ENCODE data around the gene GPR89B.
"Not testable (repeated sequence)": the region's sequence is repeated elsewhere in the genome, so short reads cannot be mapped to it uniquely, and the experiment has no call there.

Gene GPR89B

DNA sequence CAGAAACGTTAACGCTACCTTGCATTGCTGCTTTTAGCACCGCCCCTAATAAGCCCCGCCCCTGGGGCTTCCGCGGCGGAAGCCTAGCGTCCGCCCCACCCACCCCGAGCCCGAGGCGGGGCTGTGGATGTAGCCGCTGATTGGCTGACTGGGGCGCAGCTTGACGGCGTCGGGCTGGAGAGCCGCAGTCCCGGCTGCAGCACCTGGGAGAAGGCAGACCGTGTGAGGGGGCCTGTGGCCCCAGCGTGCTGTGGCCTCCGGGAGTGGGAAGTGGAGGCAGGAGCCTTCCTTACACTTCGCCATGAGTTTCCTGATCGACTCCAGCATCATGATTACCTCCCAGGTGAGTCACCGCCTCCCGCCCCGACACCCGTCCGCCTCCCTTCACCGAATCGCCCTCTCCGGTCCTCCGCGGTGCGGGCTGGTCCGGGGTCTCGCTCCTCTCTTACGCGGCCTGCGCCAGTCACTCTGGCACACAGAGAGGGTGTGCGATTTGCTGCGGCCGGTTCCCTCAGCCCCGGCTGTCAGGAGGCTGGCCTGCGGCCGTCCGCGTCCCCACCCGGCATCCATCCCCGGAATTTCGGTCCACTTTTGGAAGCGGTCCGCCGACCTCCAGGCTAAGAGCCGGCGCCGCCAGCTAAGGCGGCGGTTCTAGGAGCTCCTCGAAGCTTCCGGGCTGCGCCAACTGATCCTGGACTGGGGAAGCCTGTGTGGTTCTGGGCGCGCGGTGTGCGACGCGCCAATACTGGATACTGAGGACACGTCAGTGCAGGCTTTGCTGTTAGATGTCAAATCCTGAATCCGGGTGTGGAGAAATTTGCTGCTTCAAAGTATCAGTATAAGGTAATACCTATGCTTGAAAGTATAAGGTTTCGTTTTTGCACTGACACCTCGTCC is at the start of gene GPR89B:
TSS of gene GPR89B (plus strand) at position 185 of the 897 bp plus-strand sequence. CDS start at position 302, 117 bp downstream.
- peak; percentile 88 for DNase-seq (ENCODE audit: low spot score)

DNA sequence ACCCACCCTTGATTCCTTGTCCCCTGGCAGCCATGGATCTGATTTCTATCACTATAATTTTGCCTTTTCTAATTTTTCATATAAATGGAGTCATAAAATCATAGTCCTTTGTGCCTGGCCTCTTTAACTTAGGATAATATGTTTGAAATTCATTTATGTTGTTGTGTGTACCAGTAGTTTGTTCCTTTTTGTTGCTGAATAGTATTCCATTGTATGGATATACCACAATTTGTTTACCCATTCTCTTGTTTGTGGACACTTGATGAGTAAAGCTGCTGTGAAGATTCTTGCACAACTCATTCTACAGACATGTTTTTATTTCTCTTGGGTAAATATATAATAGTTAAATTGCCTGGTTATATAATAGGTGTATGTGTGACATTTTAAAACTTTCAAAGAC is 48.3 kb upstream of the GPR89B start:
- no peak for DNase-seq (ENCODE audit: low spot score)

DNA sequence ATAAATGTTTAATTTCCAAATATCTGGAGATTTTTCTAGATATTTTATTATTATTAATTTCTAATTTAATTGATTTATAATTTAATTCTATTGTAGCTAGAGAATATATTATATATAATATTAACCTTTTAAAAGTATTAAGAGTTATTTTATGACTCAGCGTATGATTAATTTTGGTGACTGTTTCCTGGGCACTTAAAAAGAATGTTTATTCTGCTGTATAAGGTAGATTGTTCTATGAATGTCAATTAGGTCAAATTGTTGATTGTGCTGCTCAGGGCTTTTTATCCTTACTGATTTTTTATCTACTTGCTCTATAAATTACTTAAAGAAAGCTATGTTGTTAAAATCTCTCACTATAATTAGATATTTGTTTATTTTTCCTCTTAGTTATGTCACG is 45.7 kb upstream of the GPR89B start:
- no peak for DNase-seq (ENCODE audit: low spot score)

DNA sequence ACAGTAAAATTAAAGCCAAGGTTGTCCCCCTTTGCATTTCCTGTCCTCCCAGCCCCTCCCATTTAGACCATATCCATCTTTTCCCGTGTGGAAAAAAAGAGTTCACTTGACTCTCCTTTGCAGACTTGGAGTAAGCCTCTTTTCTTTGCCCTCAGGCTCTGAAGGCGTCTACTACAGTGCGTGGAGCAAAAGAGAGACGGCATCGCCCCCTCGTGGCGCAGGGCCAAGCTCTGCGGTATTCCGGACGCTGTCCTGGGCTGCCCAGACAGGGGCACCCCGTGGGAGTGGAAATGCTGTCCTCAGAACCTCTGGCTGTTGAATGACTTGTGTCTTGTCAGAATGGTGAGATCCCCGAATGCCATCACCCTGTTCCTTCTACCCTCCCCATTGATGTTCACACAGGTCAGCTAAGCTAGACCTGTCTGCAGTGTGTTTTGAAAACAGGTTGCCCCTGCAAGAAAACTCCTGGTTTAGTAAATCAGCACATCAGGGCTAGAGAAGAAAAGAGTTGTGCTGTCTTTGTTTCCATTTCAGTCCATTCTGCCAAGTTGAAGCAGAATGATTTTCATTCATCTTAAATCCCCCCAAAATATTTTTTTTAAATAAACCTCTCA is 37.9 kb upstream of the GPR89B start:
- peak; percentile 49 for DNase-seq (ENCODE audit: low spot score)

DNA sequence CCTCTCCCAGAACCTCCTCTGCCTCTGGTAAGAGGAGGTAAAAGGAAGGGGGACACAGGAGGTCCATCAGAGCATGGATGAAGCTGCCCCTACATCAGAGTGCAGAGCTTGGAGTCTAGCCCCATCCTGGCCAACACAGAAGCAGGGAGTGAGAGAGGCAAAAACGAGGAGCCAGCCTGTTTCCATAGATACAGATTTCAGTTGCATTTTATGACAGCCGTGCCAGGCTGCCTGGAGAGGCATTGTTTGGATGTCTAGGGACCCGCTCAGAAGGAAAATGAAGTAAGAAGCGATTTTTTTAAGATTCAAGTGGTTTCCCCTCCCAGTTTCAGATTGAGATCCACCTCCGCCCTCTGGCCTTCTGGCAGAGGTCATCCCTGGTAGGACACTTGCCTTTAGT is 37.1 kb upstream of the GPR89B start:
- DNase-seq (ENCODE audit: low spot score), result no peak

DNA sequence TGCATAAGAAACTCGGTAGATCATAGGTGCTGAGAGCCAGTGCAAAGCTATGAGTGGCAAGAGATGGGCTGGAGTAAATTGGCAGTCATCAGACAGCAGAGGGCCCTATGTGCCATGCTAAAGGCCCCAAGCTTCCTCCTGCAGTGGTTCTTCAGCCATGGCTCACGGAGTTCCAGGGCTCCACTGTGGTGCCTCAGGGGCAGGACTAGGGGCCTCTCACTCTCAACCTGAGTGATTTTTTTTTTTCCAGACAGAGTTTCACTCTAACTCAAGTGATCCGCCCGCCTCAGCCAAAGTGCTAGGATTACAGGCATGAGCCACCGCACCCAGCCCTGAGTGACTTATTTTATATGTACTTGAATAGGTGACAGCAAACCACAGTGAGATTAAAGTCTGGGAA is 36.0 kb upstream of the GPR89B start:
- DNase-seq (ENCODE audit: low spot score), result no peak

DNA sequence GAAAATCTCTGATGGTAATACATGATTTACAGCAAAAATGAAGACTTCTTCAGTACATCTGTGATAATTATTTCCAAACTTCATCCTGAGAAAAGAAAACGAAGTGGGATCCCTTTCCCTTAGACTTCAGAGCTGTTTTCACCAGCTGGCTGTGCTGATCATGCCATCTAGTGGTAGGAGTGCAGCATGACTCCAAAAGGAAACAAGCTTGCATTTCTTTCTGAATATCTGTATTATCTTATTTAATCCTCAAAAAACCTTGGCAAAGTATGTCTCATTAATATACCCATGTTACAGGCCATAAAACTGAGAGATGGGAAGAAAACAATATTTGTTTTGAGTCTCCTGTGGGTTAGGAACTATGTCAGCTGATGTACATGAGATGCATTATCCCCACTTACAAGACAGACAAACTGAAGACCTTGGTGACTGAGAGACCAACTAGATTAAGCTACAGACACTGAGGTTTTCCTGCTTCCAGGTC is 35.4 kb upstream of the GPR89B start:
- peak; percentile 53 for DNase-seq (ENCODE audit: low spot score)

DNA sequence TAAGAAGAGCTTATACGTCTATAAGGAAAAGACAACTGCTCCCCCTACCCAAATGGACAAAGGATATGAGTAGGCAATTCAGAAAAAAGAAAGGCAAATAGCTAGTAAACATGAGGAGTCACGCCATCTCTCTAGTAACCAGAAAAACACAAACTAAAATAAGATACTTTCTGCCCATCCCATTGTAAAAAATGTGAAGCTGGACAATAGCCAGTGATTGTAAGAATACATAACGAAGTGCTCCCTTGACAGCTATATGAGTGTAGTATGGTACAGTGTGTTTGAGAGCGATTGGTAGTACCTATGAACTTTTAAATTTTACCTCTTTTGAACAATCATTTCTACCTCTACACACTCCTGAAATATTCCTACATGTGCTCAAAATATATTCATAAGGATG is 33.1 kb upstream of the GPR89B start:
- DNase-seq (ENCODE audit: low spot score), result no peak

DNA sequence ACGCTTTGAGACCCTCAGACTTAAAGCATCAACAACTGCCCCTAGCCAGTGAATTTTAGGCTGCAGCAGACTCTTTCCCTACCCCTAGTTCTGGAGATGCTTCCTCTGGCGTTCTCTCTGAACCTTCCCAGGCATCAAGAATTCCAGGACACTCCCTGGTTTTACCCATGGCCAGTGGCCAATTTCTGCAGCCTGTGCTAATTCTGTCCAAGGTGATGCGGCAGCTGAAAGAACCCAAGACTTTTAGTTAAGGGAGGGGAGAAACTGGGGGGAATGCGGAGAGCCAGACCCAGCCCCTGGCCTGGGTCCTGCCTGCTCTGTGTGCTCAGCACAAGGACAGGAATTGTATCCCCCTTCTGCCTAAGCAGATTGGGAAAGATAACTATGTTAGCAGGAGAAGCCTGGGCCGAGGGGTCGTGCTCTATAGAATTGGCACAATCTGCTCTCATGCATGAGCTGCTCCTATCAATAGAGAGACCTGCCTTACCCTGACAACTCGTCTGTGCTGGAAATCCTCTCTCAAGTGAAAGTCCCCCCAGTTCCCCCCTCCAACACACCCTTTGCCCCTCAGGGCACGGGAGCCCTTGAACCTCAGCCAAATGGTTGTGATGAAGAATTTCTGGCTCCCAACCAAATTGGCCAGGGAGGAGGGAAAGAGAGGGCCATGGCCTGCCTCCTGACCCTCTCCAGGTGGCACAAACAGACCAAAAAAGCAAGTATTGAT is 31.0 kb upstream of the GPR89B start:
- no peak for DNase-seq (ENCODE audit: low spot score)

DNA sequence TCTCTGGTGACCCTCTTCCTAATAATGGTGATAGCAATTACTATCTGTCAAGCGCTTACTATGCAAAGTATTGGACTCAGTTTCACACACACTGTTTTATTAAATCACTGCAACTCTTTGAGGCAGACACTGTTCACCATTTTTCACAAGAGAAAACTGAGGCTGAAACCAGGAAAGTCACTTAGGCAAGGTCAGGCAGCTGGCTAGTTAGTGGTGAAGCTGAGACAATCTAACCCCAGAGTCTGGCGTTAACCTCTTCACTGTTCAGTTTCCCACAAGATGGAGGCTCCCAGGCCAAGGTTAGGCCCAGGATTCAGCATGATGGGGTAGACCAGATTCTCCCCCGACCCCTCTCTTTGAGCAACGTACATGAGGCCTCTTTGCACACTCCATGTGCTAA is 30.4 kb upstream of the GPR89B start:
- no peak for DNase-seq (ENCODE audit: low spot score)

DNA sequence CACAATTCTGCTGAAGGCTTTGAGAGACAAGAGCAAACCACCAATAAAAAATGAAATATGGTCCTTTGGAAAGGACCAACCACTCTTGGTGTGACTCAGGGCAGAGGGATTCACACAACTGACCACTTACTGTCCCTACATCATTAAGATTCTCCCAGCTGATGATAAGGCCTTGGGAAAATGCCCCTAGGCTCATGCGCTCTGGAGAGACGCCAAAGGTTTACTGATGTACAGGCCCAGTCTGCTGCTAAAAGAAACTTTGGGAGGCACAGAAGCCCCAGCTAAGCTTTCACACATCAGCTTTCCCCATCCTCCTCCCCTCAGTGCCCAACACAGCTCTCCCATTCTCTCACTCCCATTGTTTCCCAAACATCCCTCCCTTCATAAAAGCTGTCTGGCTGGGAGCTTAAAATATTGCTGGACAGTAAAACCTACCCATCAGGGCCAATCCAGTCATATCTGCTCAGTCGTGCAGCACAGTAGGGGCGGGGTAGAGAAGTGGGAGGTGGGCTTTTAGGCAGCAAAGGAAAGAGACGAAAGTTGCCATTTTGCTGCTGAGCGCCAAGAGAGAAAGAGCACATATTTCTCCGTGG is 25.9 kb upstream of the GPR89B start, which contains the start of gene GJA8:
TSS of gene GJA8 (plus strand) at position 543 of the 593 bp plus-strand sequence. CDS start 5,161 bp downstream, outside the sequence.
- no peak for DNase-seq (ENCODE audit: low spot score)

DNA sequence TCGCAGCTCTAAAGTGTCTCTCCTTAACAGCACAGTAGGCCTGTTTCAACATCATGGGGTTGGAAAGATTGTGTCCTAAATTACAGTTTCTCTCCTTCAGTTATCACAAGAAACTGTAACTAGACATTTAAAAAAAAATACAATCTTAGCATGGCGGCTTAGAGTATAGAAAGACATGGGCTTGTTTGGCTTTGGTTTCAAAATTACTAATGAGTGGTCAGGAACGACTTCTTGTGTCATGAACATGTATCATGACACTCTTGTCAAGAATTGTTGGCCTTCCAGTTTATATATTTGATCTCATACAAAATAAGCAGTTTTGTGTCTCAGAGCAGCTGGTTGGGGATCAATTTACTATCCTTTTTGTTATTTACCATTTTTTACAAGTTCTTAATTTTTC is 23.5 kb upstream of the GPR89B start:
- DNase-seq (ENCODE audit: low spot score), result no peak

DNA sequence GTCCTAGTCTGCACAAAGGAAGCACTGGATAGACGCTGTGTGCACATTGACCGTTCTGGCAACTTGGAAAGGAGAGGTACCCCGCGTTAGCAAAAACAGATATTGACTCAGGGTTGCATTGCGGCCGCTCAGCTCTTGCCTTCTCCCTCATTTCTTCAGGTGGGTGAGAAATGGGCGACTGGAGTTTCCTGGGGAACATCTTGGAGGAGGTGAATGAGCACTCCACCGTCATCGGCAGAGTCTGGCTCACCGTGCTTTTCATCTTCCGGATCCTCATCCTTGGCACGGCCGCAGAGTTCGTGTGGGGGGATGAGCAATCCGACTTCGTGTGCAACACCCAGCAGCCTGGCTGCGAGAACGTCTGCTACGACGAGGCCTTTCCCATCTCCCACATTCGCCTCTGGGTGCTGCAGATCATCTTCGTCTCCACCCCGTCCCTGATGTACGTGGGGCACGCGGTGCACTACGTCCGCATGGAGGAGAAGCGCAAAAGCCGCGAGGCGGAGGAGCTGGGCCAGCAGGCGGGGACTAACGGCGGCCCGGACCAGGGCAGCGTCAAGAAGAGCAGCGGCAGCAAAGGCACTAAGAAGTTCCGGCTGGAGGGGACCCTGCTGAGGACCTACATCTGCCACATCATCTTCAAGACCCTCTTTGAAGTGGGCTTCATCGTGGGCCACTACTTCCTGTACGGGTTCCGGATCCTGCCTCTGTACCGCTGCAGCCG is 20.3 kb upstream of the GPR89B start:
- no peak for DNase-seq (ENCODE audit: low spot score)

DNA sequence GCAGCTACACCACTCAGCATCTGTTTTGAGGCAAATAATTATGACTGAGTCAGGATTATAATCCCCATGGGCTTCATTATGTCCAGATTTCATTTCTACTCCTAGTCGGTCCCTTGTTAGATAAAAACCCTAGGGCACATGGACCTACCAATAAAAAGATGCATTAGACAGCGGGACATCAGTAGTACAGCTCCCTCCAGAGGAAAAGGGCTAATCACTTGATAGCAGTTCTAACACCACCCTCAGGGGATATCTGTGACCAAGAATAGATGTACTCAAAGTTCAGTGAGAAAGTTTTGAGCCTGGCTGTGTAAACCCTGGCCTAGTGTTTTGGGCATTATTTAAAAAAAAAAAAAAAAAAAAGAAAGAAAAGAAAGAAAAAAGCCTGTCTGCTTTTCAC is 15.7 kb upstream of the GPR89B start:
- DNase-seq (ENCODE audit: low spot score), result no peak

DNA sequence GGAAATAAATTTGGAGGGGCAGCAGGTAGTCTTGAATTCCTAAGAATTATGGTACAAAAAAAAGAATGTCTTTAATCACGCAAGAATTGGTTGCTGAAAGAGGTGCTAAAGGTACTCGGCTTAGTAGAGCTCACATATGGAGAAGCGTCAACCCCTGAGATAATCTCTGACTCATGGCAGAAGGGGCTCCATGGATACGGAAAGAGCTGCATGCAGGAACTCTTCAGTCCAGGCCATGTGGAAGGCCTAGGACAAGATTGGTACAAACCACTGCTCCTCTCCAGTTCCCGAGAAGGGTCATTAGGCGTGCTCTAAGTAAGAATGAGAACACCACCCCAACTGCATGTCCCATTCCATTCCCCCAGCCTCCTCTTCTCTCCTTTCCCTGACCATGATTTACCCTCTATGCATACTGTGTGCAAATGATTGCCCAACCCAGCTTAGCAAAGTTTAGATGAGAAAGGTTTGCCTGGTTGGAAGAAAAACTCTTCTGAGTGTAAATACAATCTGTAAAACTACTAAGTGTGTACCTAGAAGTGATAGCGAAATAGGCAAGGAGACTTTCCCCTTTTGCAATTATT is 14.8 kb upstream of the GPR89B start:
- DNase-seq (ENCODE audit: low spot score), result no peak

DNA sequence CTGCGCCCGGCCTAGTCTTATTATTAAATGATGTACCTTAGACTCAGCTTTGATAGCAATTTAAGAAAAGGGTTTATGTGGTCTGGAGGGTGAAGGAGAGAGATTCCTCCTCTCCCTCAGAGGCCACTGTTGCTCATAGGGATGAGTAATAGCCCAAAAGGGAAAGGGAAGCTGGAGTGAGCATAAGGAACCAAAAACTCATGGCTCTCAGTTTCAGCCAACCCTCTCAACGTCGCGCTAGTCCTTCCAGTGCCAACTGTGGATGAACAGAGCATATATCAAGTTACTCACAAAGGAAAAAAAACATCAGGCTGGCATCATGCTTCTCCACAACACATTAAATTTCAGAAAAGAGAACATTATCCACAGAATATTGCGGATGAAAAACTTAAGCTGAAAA is 8.3 kb upstream of the GPR89B start:
- DNase-seq (ENCODE audit: low spot score), result no peak

DNA sequence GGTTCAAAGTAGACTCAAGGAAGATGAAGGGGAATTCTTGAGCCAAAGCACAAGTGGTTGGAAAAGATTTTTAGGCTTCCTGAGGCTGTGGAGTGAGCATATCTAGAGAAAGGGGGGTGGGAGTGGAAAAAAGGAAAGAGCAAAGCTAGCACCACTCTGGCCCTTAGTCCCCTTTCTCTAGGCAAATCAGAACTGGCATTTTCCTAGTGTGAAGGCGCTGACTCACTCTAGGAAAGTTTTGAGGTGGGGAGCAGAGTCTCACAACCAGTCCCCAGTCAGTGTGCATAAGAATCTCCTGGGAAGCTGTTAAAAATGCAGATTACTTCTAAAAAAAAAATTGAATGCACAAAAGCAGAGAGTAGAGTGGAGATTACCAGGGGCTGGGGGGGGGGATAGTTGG is 3.4 kb upstream of the GPR89B start:
- DNase-seq (ENCODE audit: low spot score), result no peak

DNA sequence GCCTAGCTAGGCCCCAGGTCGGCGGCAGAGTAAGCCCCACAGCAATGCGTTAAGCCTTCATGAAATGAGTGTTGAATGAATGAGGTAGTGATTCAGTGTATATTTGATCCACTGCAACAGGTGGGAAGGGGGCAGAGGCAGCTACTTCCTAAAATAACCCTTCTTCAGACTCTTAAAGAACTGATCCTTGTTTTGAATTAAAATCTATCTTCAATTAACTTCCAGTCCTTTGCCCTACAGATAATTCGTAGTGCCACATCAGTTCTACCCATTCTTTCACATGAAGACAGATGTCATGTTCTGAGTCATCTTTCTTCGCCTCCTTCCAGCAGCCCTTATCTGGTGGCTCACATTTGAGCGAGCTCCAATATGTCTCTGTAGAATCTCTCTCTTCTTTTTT is 1.0 kb upstream of the GPR89B start:
- DNase-seq (ENCODE audit: low spot score), result not testable (repeated sequence)

DNA sequence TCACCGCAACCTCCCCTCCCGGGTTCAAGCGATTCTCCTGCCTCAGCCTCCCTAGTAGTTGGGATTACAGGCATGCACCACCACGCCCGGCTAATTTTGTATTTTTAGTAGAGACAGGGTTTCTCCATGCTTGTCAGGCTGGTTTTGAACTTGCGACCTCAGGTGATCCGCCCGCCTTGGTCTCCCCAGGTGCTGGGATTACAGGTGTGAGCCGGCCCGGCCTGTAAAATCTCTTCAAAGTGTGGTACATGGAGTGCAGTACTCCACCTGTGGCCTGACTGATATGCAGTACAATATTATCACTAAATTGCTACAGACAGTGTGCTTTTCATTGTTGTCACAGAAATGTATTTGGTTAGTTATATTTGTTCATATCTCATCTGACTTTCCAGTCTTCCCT is 531 bp upstream of the GPR89B start:
- DNase-seq (ENCODE audit: low spot score), result not testable (repeated sequence)

DNA sequence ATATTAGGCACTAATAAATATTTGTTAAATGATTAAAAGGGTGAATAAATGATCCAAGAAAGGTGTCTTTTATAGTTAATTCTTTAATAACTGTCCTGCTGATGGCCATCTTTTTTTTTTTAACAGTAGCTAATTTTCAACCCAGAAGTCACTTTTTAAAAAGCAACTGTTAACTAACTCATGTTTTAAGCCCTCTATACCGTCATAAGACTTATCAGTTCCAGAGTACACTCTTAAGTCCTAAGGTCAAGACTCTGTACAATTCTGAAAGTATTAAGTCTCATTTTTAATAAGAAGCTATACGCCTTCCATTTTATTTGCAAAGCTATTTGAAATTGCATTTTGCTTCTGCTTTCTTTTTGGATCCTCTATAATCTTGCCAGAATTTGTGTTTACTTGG is 2.9 kb downstream of the GPR89B start:
- not testable (repeated sequence) for DNase-seq (ENCODE audit: low spot score)

DNA sequence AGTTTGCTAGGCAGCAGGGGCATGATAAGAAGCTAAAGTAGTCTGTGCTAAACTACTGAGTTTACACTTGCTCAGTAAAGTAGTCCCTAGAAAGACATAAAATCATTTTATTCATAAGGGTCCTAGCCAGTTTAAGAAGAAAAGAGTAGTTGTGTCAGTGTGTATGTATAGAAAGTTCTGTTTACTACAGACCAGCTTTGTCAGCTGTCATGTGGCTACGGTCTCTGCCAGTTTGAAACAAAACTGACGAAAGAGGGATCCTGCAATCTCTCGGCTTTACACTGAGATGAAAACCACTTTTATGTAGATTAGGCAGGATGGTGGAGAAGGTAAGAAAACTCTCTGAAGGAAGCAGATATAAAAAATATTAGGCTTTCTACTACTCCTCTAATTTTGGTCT is 7.1 kb downstream of the GPR89B start:
- not testable (repeated sequence) for DNase-seq (ENCODE audit: low spot score)
